SK-N-SH (cell line): ENCODE data around the gene PAIP1. TPM values are rescaled to one million over a fixed set of nuclear protein-coding genes. Genes with fewer than 3 reads are reported as not detected.

ENCODE experiments used
- CTCF ChIA-PET: fragments of 300-600, 350-600 bp; formaldehyde crosslinking; extraction: SDS; loops from one replicate; lab custom pipeline; 2021; lab: Yijun Ruan, JAX
- POLR2A ChIA-PET: fragments of 350-600 bp; sonication (Branson Sonifier 250); formaldehyde crosslinking; extraction: SDS; loops from one replicate; lab custom pipeline; 2020; ENCODE audit warnings: antibody characterized with exemption, inconsistent platforms; lab: Yijun Ruan, JAX
- DNase-seq: peaks from one replicate; pipeline ENCODE4 v3.0.0; 2012
- H2AFZ ChIP-seq: fragments of 200-600 bp; sonication (generic); 2 replicates; pipeline ENCODE4 v1.8.1; 2016; ENCODE audit warnings: antibody characterized with exemption, mild to moderate bottlenecking, low read depth
- H3F3A ChIP-seq: fragments of 200-600 bp; sonication (generic); replicated peaks from 2 replicates; pipeline ENCODE3; 2016; ENCODE audit warnings: antibody characterized with exemption, mild to moderate bottlenecking; ENCODE audit not compliant: insufficient read depth
- H3K27ac ChIP-seq, 2 experiments: fragments of 200-500 bp in 1 of 2; fragments of 200-600 bp in 1 of 2; sonication (Bioruptor generic) in 1 of 2; sonication (generic), shearing (Covaris generic) in 1 of 2; 2 replicates each; pipeline versions ENCODE4 v1.5.1 to v1.6.1; 2014 to 2016; ENCODE audit warnings: low read depth in 2 of 2, inconsistent platforms in 1 of 2, low read length in 1 of 2, mild to moderate bottlenecking in 1 of 2, mixed read lengths in 1 of 2
- H3K27me3 ChIP-seq: fragments of 200-600 bp; sonication (generic), shearing (Covaris generic); 2 replicates; pipeline ENCODE4 v1.6.1; 2016; ENCODE audit warnings: mixed run types; ENCODE audit not compliant: insufficient read depth
- H3K36me3 ChIP-seq, 2 experiments: fragments of 200-500 bp in 1 of 2; fragments of 200-600 bp in 1 of 2; sonication (Bioruptor generic) in 1 of 2; sonication (generic) in 1 of 2; replicated peaks in 1 of 2; 2 replicates each; pipeline versions ENCODE3 to v1.5.1; 2014 to 2016; ENCODE audit warnings: low read length in 1 of 2, mild to moderate bottlenecking in 1 of 2; ENCODE audit not compliant: insufficient read depth in 2 of 2, control insufficient read depth in 1 of 2
- H3K4me1 ChIP-seq, 2 experiments: fragments of 200-500 bp in 1 of 2; fragments of 200-600 bp in 1 of 2; sonication (Bioruptor generic) in 1 of 2; sonication (generic), shearing (Covaris generic) in 1 of 2; 2 replicates each; pipeline versions ENCODE4 v1.5.1 to v1.6.1; 2014 to 2016; ENCODE audit warnings: low read depth in 1 of 2, low read length in 1 of 2, mixed run types in 1 of 2; ENCODE audit not compliant: insufficient read depth in 2 of 2, control insufficient read depth in 1 of 2
- H3K4me2 ChIP-seq: fragments of 200-600 bp; sonication (generic), shearing (Covaris generic); 2 replicates; pipeline ENCODE4 v1.6.1; 2017; ENCODE audit warnings: mixed run types
- H3K4me3 ChIP-seq, 2 experiments: fragments of 200-500 bp in 1 of 2; fragments of 200-600 bp in 1 of 2; sonication (Bioruptor generic) in 1 of 2; sonication (generic), shearing (Covaris generic) in 1 of 2; 2 replicates each; pipeline versions ENCODE4 v1.5.1 to v1.8.1; 2014 to 2016; ENCODE audit warnings: low read depth in 2 of 2, inconsistent platforms in 1 of 2, low read length in 1 of 2, mild to moderate bottlenecking in 1 of 2, mixed read lengths in 1 of 2, moderate library complexity in 1 of 2
- H3K79me2 ChIP-seq: fragments of 200-600 bp; sonication (generic); 2 replicates; pipeline ENCODE4 v1.8.1; 2017; ENCODE audit warnings: mild to moderate bottlenecking; ENCODE audit not compliant: insufficient read depth
- H3K9ac ChIP-seq: fragments of 200-600 bp; sonication (generic); 2 replicates; pipeline ENCODE4 v1.6.1; 2017; ENCODE audit warnings: mixed run types
- H3K9me2 ChIP-seq: fragments of 200-600 bp; sonication (generic); 2 replicates; pipeline ENCODE4 v1.6.1; 2017; ENCODE audit warnings: mixed run types
- H3K9me3 ChIP-seq: fragments of 200-600 bp; sonication (generic); 2 replicates; pipeline ENCODE4 v1.6.1; 2017; ENCODE audit warnings: mixed run types, mild to moderate bottlenecking, moderate library complexity
- H4K20me1 ChIP-seq: fragments of 200-600 bp; sonication (generic); 2 replicates; pipeline ENCODE4 v1.6.1; 2017; ENCODE audit warnings: mild to moderate bottlenecking, mixed run types; ENCODE audit not compliant: insufficient read depth
- EP300 ChIP-seq, 2 experiments: IDR thresholded peaks; 2 replicates each; pipeline versions ENCODE4 v1.4.0 to v1.6.1; 2012; ENCODE audit warnings: borderline replicate concordance in 1 of 2, low read depth in 1 of 2, low read length in 1 of 2
- FOSL2 ChIP-seq: IDR thresholded peaks from 2 replicates; pipeline ENCODE4 v1.4.0; 2012; ENCODE audit warnings: low read depth, mild to moderate bottlenecking, moderate library complexity, borderline replicate concordance
- MEF2A ChIP-seq: IDR thresholded peaks from 2 replicates; pipeline ENCODE4 v1.4.0; 2012; ENCODE audit warnings: low read depth, borderline replicate concordance
- RXRA ChIP-seq: IDR thresholded peaks from 2 replicates; pipeline ENCODE4 v1.4.0; 2012; ENCODE audit warnings: low read depth, mild to moderate bottlenecking, borderline replicate concordance
- SMC3 ChIP-seq: IDR thresholded peaks from 2 replicates; pipeline ENCODE4 v1.6.1; 2012; ENCODE audit warnings: low read depth, low read length, improper control_type of control experiment
- TCF12 ChIP-seq: IDR thresholded peaks from 2 replicates; pipeline ENCODE4 v1.4.0; 2012
- WGBS: methylation state at CpG from one replicate; pipeline ENCODE4 v1.1.6; 2017; ENCODE audit warnings: low lambda C conversion rate; 5-methylcytosine and 5-hydroxymethylcytosine counted together
- polyA plus RNA-seq, 3 experiments: library from polyadenylated mRNA; depleted of rRNA; stranded (reverse); fragments of >200 nt; gene quantifications; 2 replicates each; pipeline ENCODE4 v1.2.3, GENCODE V29; 2012
- TF ChIP-seq, protein P1 (sequence below): IDR thresholded peaks from 2 replicates; pipeline ENCODE4 v1.4.0; 2012; ENCODE audit warnings: low read depth, borderline replicate concordance
- TF ChIP-seq, protein P2 (sequence below): fragments of 200-600 bp; sonication (generic); IDR thresholded peaks from 2 replicates; pipeline ENCODE4 v1.6.1; 2017; ENCODE audit warnings: antibody characterized with exemption, mild to moderate bottlenecking, moderate library complexity
- TF ChIP-seq, protein P3 (sequence below): fragments of 150-350 bp; IDR thresholded peaks from 2 replicates; pipeline ENCODE4 v1.6.1; 2016; ENCODE audit warnings: mild to moderate bottlenecking, low read depth, low read length

The PAIP1 gene
- polyA plus RNA-seq, 1 of the 3 experiments (the other 2 are of a cell fraction) = 70.0 TPM

- TF ChIP-seq SMC3 (no peak), RXRA (no peak), FOSL2 (no peak), EP300 (IDR thresholded peaks at IDR 0.05; ENCODE audit: borderline replicate concordance in 1 of 2, low read depth in 1 of 2, low read length in 1 of 2) (peak in 1 of 2 experiments; percentile 10; a peak in 1 of 4 replicates), TCF12 (no peak)
- TF ChIP-seq, protein P1, sequence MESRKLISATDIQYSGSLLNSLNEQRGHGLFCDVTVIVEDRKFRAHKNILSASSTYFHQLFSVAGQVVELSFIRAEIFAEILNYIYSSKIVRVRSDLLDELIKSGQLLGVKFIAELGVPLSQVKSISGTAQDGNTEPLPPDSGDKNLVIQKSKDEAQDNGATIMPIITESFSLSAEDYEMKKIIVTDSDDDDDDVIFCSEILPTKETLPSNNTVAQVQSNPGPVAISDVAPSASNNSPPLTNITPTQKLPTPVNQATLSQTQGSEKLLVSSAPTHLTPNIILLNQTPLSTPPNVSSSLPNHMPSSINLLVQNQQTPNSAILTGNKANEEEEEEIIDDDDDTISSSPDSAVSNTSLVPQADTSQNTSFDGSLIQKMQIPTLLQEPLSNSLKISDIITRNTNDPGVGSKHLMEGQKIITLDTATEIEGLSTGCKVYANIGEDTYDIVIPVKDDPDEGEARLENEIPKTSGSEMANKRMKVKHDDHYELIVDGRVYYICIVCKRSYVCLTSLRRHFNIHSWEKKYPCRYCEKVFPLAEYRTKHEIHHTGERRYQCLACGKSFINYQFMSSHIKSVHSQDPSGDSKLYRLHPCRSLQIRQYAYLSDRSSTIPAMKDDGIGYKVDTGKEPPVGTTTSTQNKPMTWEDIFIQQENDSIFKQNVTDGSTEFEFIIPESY = peak; percentile 92
- TF ChIP-seq, protein P2, sequence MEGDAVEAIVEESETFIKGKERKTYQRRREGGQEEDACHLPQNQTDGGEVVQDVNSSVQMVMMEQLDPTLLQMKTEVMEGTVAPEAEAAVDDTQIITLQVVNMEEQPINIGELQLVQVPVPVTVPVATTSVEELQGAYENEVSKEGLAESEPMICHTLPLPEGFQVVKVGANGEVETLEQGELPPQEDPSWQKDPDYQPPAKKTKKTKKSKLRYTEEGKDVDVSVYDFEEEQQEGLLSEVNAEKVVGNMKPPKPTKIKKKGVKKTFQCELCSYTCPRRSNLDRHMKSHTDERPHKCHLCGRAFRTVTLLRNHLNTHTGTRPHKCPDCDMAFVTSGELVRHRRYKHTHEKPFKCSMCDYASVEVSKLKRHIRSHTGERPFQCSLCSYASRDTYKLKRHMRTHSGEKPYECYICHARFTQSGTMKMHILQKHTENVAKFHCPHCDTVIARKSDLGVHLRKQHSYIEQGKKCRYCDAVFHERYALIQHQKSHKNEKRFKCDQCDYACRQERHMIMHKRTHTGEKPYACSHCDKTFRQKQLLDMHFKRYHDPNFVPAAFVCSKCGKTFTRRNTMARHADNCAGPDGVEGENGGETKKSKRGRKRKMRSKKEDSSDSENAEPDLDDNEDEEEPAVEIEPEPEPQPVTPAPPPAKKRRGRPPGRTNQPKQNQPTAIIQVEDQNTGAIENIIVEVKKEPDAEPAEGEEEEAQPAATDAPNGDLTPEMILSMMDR = peak; percentile 62
- TF ChIP-seq, protein P3, sequence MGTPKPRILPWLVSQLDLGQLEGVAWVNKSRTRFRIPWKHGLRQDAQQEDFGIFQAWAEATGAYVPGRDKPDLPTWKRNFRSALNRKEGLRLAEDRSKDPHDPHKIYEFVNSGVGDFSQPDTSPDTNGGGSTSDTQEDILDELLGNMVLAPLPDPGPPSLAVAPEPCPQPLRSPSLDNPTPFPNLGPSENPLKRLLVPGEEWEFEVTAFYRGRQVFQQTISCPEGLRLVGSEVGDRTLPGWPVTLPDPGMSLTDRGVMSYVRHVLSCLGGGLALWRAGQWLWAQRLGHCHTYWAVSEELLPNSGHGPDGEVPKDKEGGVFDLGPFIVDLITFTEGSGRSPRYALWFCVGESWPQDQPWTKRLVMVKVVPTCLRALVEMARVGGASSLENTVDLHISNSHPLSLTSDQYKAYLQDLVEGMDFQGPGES = no peak
Measured at GRCh38 chr5:43556857-43557542, at the start of gene PAIP1 (continued).

DNA sequence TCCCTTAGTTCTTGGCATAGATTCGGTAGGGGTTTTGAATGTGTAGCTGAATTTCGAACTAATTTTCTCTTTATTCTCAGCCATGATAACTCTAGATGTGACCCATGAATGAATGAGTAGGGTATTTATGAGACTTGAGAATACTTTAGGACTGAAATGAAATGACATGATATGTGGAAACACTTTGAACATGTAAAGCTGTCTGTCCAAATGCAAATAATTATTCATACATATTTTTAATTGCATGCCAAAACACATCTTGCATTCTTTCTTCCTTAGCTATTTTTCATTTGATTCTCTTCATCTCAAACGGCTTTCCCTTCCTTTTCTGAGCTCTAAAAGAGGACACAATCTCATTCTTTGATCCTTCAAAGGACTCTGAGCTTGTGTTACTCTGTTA, 49.5 kb upstream of the PAIP1 start:
- POLR2A ChIA-PET = no interaction called here
- CTCF ChIA-PET = interaction anchor here (0.9 to 1.5 kb wide), 2 partner anchors 16 to 25 kb away, joined by 3 to 7 read pairs; no protein-coding TSS in a partner anchor
- WGBS = 92% methylated on average over 3 of the region's 3 CpGs

More for the DNA sequence above, 49.5 kb upstream of the PAIP1 start:
- no peak overlapping the region for H3K4me2 ChIP-seq
- H3F3A ChIP-seq = peaks cover 7% of the 10 kb centered on the region
- H4K20me1 ChIP-seq = no peaks in the 10 kb centered on the region
- no peak for DNase-seq
- no peaks in the 10 kb centered on the region for H3K9me3 ChIP-seq
- TF ChIP-seq EP300 (IDR thresholded peaks at IDR 0.05; ENCODE audit: borderline replicate concordance in 1 of 2, low read depth in 1 of 2, low read length in 1 of 2) (no peak), MEF2A (no peak)
- H2AFZ ChIP-seq = no peak overlapping the region
- no peak overlapping the region for H3K4me3 ChIP-seq
- no peak overlapping the region for H3K27ac ChIP-seq
- peaks cover 12 to 21% of the 10 kb centered on the region in 2 experiments for H3K36me3 ChIP-seq
- no peaks in the 10 kb centered on the region for H3K9me2 ChIP-seq
- peaks cover 5 to 11% of the 10 kb centered on the region in 2 experiments; a peak in 2 of 4 replicates for H3K4me1 ChIP-seq
- no peak overlapping the region for H3K9ac ChIP-seq
- no peaks in the 10 kb centered on the region for H3K27me3 ChIP-seq
- H3K79me2 ChIP-seq = peaks cover 46% of the 10 kb centered on the region
